GM18951 (cell line): ENCODE measurements around the gene AKAP6.
"Not testable (repeated sequence)": the region's sequence is repeated elsewhere in the genome, so short reads cannot be mapped to it uniquely, and the experiment has no call there.

Experiments used
- POLR2A ChIP-seq: IDR thresholded peaks from 4 replicates; pipeline ENCODE4 v1.6.1; 2011; ENCODE audit warnings: mild to moderate bottlenecking; ENCODE audit not compliant: insufficient read length, insufficient read depth; ENCODE audit errors: extremely low read depth
- in situ Hi-C: fragments of 300-500 bp; cut with MboI; formaldehyde crosslinking; loops from one replicate; pipeline ENCODE4 v1.12.0; 2022; ENCODE audit warnings: low sequenced_read_pairs, mixed read lengths, inconsistent platforms; ENCODE audit not compliant: unreplicated experiment

Gene AKAP6

GRCh38 chr14:32436993-32437392 lies 107.9 kb downstream of the AKAP6 start:
- in situ Hi-C loops = no loop called here
- TF ChIP-seq POLR2A = no peak

DNA sequence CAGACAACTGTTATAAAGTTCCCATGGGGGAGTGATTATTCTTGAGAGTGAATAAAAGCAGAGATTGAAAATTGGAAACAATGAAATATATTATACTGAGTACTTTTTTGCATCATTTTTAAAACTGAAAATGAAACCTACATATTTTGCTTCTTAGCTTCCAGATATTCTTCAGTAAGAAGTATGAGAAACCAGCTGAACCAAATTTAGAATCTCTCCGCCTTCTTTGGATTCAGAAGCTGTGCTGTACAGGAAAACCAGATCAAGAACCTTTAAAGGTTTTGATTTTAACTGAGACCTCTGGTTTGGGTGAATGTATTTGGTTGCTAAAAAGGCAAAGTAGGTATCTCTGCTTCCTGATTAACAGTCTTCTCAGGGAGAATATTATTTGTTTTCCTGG lies 109.4 kb downstream of the AKAP6 start:
- no peak for TF ChIP-seq POLR2A
- in situ Hi-C loops = no loop called here

GRCh38 chr14:32443890-32444661 lies 115.0 kb downstream of the AKAP6 start:
- TF ChIP-seq POLR2A = no peak
- in situ Hi-C loops = no loop called here

- in situ Hi-C loops = no loop called here
- no peak for TF ChIP-seq POLR2A
Measured at GRCh38 chr14:32447371-32447770, 118.3 kb downstream of the AKAP6 start.

DNA sequence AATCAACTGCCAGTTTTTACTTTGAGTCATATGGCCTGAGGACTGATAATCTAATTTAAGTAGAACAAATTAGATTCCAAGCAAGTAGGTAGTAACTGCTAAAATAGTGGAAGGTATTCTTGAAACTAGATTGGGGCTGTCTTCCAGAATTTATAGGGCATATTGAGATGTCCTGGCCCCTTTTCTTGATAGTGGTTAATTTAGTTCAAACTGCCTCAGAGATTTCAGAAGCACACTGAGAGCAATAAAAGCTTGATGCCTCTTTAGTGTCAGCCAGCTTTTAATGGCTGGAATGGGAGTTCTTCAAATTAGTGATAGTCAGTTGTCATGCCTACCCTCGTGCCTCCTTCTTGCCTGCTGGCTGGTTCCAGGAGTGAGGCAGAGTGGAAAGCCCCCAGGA lies 120.5 kb downstream of the AKAP6 start:
- no peak for TF ChIP-seq POLR2A
- in situ Hi-C loops = no loop called here

DNA sequence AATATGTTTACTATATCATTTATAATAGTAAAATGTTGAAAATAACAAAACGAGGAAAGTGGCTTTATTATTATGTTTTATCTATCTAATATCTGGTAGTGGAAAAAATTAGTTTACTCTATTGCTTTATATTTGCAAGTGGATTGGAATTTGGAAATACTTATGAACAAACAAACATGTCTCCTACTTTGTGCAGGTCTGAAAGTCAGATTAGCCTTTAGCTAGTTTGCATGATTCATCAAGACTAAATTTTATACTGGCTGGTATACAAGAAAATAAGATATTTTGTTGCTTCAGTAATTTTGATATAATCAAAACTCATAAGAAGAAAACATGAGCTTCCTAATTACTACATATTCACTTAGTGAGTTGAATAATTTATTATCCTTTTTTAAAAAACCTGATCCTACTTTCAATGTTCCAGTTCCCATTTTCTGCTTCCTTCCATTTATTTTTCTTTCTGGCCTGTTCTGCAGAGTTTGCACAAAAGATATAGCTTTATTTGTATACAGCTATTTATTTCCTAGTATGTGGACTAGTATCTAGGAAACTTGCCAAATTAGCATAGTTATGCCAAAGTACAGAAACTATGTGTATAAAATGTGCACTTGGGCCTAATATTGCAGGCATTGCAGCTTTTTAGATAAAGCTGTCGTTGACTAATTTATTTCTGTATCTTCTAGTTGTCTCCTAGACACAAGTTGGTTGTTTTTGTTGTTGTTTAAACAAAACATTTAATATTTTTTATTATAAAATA lies 122.0 kb downstream of the AKAP6 start:
- no peak for TF ChIP-seq POLR2A
- in situ Hi-C loops = no loop called here

GRCh38 chr14:32453857-32454810 lies 125.0 kb downstream of the AKAP6 start:
- TF ChIP-seq POLR2A = no peak
- in situ Hi-C loops = no loop called here

DNA sequence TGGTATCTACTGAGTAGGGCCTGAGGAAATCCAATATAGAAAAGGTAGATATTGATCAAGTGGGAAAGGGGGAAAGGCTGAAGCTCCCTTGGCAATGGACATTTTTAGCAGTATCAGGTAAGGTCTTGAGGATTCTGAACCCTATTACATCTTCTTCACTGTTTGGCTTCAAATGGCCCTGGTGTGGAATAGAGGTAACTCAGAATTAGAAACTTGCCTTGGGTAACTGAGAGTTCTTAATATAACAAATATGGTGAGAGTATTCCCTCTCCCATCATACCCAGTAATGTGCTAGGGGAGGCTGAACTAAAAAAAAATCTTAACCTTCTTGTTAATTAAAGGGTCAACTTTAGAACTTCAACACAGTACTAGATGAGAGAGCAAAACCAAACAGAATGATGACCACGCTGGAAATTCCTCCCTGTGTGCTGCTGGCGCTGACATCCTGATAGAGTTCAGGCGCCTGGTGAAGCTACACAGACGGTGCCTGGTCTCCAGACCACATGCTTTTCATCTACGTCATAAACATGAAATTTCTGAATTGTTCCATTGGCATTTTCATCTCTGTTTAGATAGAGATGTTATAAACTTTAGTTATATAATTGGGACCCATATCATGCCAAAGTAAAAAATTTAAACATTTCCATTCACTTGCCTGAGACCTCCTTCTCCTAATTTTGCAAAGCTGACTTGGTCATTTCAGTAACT lies 128.3 kb downstream of the AKAP6 start:
- no peak for TF ChIP-seq POLR2A
- in situ Hi-C loops = no loop called here

GRCh38 chr14:32458720-32459119 lies 129.6 kb downstream of the AKAP6 start:
- in situ Hi-C loops = no loop called here

GRCh38 chr14:32460267-32460666 lies 131.2 kb downstream of the AKAP6 start:
- in situ Hi-C loops = no loop called here
- TF ChIP-seq POLR2A = no peak

More at GRCh38 chr14:32458720-32459119, 129.6 kb downstream of the AKAP6 start:
- TF ChIP-seq POLR2A = no peak

- in situ Hi-C loops = not testable (repeated sequence)
Measured at GRCh38 chr14:32462553-32462952, 133.5 kb downstream of the AKAP6 start.

DNA sequence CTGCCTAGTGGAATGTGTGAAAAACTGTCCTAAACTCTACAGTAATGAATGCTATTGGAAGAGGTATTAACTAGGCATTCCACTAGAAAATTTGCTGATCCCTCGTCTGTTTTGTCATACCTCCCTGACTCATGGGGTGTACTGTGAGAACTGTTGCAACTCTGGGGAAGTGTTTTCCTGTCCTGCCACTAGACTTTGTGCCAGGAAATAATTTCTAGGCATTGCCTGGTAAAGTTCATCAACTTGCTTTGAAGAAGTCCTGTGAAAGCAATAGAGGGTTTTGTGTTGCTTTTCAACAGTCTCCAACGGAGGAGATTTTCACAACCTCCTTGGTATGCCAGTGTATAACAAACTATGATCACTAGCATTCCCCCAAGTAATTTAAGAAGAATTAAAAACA lies 139.9 kb downstream of the AKAP6 start:
- TF ChIP-seq POLR2A = no peak
- in situ Hi-C loops = no loop called here

- in situ Hi-C loops = no loop called here
- no peak for TF ChIP-seq POLR2A
Measured at GRCh38 chr14:32469388-32470160, 140.5 kb downstream of the AKAP6 start.
